Esophagus muscularis mucosa (tissue), 4 donors: Measurements from ENCODE around the gene SPDYC.

Source experiments
- EP300 ChIP-seq: sonication (generic); formaldehyde crosslinking; IDR thresholded peaks from one replicate; pipeline ENCODE4 v1.6.1; 2017; ENCODE audit warnings: antibody characterized with exemption
- POLR2AphosphoS5 ChIP-seq, 2 donors: sonication (generic); formaldehyde crosslinking; IDR thresholded peaks; one replicate each; pipeline ENCODE4 v1.6.1; 2017; ENCODE audit warnings: antibody characterized with exemption in 2 of 2
- TF ChIP-seq, protein P1 (sequence below), 3 experiments: fragments of 200-600 bp in 2 of 3; fragments of 450-650 bp in 1 of 3; sonication (generic) in 2 of 3; IDR thresholded peaks; one replicate each; pipeline ENCODE4 v1.5.1; 2017 to 2019; ENCODE audit warnings: antibody characterized with exemption in 3 of 3, mild to moderate bottlenecking in 2 of 3, moderate library complexity in 1 of 3

DNA sequence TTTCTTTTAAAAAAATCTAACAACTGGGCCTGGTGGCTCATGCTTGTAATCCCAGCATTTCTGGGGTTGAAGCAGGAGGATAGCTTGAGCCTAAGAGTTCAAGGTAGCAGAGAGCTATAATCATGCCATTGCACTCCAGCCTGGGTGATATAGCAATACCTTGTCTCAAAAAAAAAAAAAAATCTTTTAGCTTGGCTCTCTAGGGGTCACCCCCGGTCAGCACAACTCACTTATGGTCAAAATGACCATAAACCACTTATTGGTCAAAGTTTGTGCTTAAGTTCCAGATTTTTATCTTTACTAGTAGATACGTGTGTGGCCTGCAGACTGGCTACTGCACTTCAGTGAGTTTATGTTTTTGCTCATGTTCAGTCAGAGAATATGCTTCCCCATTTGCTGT, 6.3 kb upstream of the SPDYC start:
- TF ChIP-seq, protein P1, sequence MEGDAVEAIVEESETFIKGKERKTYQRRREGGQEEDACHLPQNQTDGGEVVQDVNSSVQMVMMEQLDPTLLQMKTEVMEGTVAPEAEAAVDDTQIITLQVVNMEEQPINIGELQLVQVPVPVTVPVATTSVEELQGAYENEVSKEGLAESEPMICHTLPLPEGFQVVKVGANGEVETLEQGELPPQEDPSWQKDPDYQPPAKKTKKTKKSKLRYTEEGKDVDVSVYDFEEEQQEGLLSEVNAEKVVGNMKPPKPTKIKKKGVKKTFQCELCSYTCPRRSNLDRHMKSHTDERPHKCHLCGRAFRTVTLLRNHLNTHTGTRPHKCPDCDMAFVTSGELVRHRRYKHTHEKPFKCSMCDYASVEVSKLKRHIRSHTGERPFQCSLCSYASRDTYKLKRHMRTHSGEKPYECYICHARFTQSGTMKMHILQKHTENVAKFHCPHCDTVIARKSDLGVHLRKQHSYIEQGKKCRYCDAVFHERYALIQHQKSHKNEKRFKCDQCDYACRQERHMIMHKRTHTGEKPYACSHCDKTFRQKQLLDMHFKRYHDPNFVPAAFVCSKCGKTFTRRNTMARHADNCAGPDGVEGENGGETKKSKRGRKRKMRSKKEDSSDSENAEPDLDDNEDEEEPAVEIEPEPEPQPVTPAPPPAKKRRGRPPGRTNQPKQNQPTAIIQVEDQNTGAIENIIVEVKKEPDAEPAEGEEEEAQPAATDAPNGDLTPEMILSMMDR (IDR thresholded peaks at IDR 0.05) = no peak
- TF ChIP-seq POLR2AphosphoS5 (IDR thresholded peaks at IDR 0.05) (no peak), EP300 (no peak)
